NCI-H1092 (cell line): ENCODE results near the gene LSAMP.

Experiments used
- DNase-seq: peaks from one replicate; lab custom pipeline; 2025; lab: John Stamatoyannopoulos, UW

Gene LSAMP

GRCh38 chr3:116288485-116288884 is 156.8 kb downstream of the LSAMP start:
- no peak for DNase-seq

- no peak for DNase-seq
Measured at GRCh38 chr3:116285781-116286421, 159.4 kb downstream of the LSAMP start.

- no peak for DNase-seq
Measured at GRCh38 chr3:116281313-116282143, 163.8 kb downstream of the LSAMP start.

DNA sequence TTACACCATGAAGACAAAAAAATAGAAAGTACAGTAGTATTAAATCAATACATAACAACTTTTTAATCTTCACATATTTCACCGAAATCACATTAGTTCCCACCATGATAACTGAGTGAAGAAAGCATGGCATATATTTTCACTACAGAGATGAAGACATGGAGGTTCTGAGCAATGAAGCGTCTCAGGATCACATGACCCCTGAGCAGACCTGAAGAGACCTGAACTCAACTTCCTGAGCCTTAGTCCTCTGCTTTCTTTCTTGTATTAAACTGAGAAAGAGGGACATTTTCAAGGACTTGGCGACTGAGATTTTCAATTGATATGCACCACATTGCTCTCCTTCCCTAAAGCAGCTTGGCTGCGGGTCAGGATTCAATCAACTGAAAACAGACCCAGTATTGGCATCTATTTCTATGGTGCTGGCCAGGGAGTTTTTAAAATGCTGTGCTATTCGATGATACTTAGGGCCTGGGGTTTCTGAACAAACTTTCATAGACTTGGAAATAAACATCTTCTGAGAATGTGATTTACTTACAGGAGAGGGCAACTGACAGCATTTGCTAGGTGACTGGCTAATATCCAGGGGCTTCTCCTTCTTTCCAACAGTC is 165.1 kb downstream of the LSAMP start:
- DNase-seq = no peak

DNA sequence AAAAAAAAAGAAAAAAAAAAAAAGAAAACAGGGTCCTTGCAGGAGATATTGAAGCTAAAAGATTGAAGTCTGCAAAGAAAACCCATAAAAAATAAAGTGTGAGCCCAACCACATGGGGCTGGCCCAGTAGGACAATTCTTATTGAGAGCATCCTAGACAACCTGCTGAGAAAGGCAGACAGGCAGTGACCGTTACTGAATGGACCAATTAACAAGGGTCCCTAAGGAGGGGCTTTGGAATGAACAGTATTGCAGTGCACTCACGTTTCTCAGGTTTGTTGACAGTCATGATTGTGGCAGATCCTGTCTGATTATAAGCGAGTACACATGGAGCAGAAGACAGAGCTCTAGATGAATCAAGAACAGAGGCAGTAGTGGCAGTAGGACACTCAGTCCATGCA is 168.6 kb downstream of the LSAMP start:
- no peak for DNase-seq

- DNase-seq = no peak
Measured at GRCh38 chr3:116270056-116270455, 175.2 kb downstream of the LSAMP start.

DNA sequence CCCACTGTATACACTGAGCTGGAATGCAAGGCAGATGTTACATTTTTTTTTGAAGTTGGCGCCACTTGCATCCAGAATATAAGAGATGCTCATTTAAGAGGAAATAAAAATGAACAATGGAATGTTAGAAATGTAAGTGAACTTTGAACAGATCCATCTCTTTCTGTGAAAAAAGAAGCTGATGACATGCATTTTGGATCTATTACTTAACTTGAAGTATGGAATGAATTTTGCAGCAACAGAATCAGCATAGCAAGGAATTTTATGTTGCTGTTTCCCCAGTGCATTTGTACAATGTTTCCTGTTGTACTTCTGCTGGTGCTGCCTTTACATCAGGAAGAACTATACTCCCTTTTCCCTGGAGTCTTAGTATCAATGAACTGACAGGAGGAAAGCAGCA is 178.2 kb downstream of the LSAMP start:
- no peak for DNase-seq

DNA sequence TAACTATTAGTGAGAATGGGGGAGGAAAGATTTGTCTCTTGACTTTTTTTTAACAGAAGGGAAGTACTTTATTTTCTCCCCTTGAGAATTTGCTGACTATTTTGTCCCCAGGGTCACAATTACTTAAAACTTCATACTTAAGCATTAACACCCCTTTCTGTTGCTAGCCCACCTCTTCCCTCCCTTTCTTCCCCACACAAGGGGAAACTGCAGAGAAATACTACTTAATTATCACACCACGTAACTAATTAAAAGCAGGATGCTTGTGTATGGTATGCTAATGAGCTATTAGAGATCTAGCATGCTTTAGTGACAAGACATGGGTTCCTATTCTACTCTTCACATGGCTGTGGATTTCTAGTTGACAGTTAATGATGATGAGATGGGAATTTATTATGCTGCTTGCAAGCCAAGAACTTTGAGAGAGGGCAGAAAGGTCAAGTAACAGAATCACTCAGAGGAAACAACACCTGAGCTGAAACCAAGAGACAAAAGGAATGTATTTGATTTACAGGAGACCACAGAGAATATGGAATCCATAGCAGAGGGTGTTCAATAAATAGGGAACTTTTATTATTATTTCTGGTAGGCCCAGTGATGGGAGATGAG is 179.2 kb downstream of the LSAMP start:
- DNase-seq = no peak

DNA sequence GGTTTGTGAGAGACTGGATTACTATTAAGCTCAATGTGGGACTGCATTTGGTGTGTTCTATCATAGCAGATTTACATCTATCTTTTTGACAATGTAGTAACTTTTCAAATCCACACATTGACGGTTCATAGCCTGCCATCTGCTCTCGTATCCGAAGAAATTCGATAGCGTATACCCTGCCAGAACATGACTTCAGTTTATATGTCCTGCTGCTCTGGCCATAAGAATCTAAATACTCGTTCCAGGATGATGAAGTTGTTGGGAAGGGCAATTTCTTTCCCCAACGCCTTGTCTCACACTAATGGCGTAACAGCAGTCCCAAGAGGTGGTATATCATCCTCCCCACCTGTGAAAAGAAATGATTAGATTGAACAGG is 180.0 kb downstream of the LSAMP start:
- DNase-seq = no peak

DNA sequence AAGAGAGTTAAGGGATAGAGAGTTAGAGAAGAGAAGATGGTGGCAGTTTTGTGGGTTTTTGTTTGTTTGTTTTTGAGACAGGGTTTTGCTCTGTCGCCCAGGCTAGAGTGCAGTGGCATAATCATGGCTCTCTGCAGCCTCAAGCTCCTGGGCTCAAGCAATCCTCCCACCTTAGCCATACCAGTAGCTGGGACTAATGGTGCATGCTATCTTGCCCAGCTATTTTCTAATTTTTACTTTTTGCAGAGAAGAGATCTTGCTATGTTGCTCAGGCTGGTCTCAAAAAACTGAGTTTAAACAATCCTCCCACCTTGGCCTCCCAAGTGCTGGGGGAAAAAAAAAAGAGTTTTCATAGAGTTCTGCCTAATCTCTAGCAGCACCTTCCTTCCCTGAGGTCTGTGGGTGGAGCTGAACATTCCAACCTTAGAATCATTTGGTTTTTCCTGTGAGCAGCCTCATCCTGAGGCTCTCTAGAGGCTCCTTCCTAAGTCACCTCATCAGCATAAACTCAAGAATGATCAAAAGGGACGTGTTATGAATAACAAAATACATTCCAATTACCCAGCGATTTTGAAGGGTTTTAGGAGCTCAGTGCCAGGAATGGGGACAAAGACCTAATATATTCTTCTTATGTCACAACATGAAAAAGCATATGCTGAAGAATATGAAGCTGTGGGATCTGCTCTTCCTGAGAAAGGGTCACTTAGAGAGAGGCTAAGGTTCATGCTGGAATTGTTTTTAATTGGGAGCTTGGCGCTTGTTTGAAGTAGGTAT is 180.6 kb downstream of the LSAMP start:
- DNase-seq = no peak

DNA sequence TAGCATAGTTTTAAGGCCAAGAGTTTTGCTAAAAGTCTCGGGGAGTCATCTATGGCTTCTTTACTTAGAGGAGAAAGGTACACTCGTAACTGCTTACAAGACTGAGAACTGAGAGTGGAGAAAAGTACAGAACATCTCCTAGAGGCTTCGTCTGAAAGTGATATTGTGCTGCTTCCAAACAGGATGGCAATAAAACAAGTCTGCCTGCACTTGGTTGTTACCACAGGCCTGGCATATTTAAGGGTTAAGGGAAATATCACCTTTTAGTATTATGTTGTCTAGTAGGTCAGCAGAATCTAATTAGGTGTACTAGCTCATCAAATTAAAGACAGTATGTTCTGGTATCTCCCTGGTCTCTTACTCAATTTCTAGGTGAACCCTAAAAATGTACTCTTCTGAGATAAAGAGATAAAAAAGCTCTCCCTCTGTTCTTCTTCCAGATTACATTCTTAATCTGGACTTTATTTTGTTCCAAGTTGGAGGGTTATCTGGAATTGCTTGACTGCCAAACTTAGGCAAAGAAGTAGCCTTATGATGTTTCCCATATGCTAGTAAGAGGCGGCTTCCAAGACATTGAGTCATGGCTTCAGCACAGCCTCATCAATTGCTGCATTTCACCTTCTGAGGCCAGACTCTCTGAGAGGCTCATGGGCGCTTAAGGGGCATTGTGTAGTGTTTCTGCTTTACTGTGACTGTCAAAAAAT is 181.3 kb downstream of the LSAMP start:
- no peak for DNase-seq

GRCh38 chr3:116260491-116260890 is 184.8 kb downstream of the LSAMP start:
- no peak for DNase-seq

DNA sequence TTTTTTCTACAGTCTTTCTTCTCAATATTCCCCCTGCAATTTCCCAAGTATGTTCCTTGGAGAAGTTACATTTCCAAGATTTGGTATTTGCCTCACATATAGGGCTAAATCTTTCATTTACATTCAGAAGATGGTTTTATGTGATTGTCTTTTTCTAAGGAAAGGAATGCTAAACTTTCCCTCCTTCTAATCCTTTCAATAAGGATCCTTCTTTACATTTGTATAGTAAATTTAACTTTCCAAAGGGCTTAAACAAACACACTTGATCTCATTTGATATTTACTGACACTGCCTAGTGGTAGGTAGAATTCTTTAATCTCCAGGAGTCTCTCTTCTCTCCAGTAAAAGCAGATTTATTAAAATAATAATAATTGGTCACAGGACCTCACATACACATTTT is 185.3 kb downstream of the LSAMP start:
- DNase-seq = no peak

DNA sequence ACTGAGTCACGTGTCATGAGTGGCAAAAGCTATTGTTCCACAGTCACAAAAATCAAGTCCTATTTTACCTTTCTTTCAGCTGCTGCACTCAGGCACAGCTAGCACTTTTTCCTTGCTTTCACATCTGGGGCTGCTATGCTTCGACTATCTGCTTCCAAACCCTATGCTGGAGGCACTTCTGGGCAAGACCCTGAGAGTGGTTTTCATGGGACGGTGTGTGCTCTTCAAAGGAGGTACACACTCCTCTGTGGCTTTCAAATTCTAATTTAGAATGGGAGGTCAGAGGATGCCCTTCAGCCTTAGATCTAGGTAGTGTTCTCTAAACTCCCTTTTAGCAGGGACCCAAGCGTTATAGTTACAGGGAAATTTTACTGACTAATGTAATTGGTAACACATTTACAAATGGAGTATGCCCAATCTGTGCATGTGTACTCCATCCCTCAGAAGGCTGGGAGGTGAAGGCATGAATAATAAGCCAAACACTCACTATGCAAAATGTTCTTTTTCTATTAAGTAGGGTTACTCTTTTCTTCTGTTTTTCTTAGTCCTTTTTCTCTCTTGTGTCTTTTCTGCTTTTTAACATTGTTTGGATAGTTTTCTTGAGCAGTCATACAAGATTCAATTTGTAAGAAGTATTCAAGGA is 188.3 kb downstream of the LSAMP start:
- DNase-seq = no peak

GRCh38 chr3:116254541-116254940 is 190.7 kb downstream of the LSAMP start:
- DNase-seq = no peak

DNA sequence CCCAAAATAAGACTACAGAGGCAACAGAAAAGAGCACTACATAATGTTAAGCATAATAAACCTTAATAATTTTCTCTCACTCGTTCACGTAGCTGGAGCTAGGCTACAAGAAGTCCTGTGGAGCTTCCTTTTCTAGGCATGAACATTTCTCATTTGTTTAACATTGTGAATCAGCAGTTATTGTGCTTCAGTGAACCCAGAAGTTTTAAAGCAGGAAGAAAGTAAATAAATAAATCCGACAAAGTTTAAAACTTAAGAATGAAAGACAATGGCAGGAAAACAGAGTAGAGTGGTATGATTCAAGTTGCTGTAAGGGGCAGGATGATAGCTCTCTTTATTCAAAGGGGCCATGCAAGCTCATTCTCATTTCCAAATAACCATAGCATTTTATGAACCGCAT is 191.8 kb downstream of the LSAMP start:
- no peak for DNase-seq

- no peak for DNase-seq
Measured at GRCh38 chr3:116247605-116248004, 197.7 kb downstream of the LSAMP start.

DNA sequence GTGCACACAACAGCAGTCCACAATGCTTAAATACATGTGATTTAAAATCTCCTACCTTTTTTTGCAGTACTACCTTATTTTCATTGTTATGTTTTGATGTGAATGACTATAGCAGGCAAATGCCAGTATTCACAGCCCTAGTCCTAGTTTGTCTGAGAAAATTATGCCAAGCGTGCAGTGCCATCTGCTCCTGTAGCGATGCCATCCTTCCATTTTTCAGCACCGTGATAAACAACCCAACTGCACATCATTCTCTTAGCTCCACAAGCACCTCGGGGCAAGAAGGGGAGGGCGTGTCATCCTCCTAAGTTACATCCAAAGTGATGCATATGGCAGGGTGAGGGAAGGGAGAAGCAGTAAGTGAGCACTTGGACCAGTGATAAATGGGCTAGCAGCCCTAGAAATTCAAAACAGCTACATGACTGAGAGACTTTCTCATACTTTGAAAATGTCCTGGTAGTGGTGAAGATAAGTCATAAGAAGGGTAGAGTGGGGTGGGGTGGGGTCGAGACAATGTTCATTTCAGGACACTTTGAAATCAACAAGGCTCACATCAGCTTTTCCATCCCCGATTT is 198.8 kb downstream of the LSAMP start:
- DNase-seq = no peak

- no peak for DNase-seq
Measured at GRCh38 chr3:116242825-116243224, 202.5 kb downstream of the LSAMP start.

GRCh38 chr3:116241677-116242076 is 203.6 kb downstream of the LSAMP start:
- no peak for DNase-seq

DNA sequence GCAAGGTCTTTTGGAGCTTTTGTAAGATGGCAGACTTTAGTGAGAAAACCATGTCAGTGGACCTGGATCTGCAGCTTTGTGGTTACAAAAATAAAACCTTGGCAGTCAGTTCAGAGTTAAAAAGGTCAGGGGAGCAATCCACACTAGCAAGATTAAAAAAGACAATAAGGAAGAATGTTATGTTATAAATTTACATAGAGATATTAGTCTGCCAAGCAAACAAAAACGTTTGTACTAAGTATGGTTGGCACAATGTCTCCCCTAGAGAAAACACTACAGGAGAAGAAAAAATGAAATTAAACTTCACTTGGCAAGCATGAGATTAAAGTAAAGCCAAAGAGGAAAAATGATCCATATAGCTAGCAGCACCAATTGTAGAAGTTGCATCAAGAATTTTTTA is 205.0 kb downstream of the LSAMP start:
- DNase-seq = no peak
